Gastrocnemius medialis (tissue), 4 donors: ENCODE results near the gene PLXNA1.

Experiments
- POLR2A ChIP-seq, 2 donors: fragments of 450-650 bp; IDR thresholded peaks; one replicate each; pipeline ENCODE4 v1.6.1; 2017; ENCODE audit warnings: antibody characterized with exemption in 2 of 2, mild to moderate bottlenecking in 2 of 2, moderate library complexity in 2 of 2
- TF ChIP-seq, protein P1 (sequence below), 5 experiments: fragments of 450-650 bp in 3 of 5; fragments of 200-600 bp in 2 of 5; sonication (generic) in 2 of 5; IDR thresholded peaks in 4 of 5; conservative IDR thresholded peaks in 1 of 5; 1 replicate in 4 of 5; 2 replicates in 1 of 5; pipeline ENCODE4 v1.5.1; 2016 to 2019; ENCODE audit warnings: antibody characterized with exemption in 5 of 5, mild to moderate bottlenecking in 3 of 5, moderate library complexity in 3 of 5

DNA sequence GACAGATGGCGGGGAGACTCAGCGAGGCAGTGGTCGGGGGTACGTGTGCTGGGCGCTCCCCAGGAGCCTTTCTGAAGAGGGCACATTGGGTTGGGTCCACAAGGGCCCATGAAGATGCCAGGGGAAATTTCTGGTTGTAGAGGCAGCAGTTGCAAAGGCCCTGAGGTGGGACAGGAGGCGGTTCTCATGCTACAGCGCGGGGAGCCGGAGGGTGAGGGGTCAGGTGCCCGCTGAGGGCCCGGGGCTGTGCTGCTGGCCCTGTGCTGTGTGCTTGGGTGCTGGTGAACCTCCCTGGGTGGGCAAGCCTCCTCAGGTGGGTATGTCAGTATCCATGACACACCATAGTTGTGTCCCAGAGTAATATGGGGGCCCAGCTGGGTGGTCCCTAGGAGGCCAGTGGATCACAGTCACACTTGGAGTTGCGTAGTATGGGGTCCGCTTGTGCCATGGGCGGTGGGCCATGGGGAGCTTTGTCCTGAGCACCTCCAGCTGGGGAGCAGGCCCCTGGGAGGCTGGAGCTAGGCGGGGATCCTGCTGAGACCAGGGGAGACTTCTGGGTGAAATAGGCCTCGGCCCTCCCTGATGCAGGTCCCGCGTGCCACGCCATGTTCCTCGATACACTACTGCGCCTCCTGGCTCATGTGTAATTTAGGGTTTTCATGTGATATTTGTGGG lies 44.3 kb downstream of the PLXNA1 start:
- no peak for TF ChIP-seq POLR2A (IDR thresholded peaks at IDR 0.05)
- TF ChIP-seq, protein P1, sequence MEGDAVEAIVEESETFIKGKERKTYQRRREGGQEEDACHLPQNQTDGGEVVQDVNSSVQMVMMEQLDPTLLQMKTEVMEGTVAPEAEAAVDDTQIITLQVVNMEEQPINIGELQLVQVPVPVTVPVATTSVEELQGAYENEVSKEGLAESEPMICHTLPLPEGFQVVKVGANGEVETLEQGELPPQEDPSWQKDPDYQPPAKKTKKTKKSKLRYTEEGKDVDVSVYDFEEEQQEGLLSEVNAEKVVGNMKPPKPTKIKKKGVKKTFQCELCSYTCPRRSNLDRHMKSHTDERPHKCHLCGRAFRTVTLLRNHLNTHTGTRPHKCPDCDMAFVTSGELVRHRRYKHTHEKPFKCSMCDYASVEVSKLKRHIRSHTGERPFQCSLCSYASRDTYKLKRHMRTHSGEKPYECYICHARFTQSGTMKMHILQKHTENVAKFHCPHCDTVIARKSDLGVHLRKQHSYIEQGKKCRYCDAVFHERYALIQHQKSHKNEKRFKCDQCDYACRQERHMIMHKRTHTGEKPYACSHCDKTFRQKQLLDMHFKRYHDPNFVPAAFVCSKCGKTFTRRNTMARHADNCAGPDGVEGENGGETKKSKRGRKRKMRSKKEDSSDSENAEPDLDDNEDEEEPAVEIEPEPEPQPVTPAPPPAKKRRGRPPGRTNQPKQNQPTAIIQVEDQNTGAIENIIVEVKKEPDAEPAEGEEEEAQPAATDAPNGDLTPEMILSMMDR (IDR thresholded peaks at IDR 0.05 in 4 of 5, conservative IDR thresholded peaks at IDR 0.05 in 1 of 5): no peak
